Measurements from ENCODE around the gene SAMMSON. TPM values are rescaled to one million over a fixed set of nuclear protein-coding genes. Genes with fewer than 3 reads are reported as not detected.

SAMMSON gene
- total RNA-seq, 4 donors from 2014 or later = not detected

- DNase-seq (ENCODE audit: low spot score) = no peak
Measured at GRCh38 chr3:70042641-70043040, 43.1 kb downstream of the SAMMSON start.

GRCh38 chr3:70049761-70050160, 50.2 kb downstream of the SAMMSON start:
- DNase-seq (ENCODE audit: low spot score) (no peak), ATAC-seq (ENCODE audit: low FRiP score) (no peak)
- TF ChIP-seq CTCF (IDR thresholded peaks at IDR 0.05) = no peak

More at GRCh38 chr3:70042641-70043040, 43.1 kb downstream of the SAMMSON start:
- ATAC-seq (ENCODE audit: low FRiP score) = no peak
- TF ChIP-seq CTCF (IDR thresholded peaks at IDR 0.05) = no peak

- ATAC-seq (ENCODE audit: low FRiP score) = no peak
- TF ChIP-seq CTCF (IDR thresholded peaks at IDR 0.05) = no peak
- DNase-seq (ENCODE audit: low spot score) = no peak
Measured at GRCh38 chr3:70053293-70053692, 53.8 kb downstream of the SAMMSON start.

GRCh38 chr3:70056081-70056480, 56.5 kb downstream of the SAMMSON start:
- no peak for DNase-seq (ENCODE audit: low spot score)
- no peak for TF ChIP-seq CTCF (IDR thresholded peaks at IDR 0.05)
- no peak for ATAC-seq (ENCODE audit: low FRiP score)

GRCh38 chr3:70057426-70057825, 57.9 kb downstream of the SAMMSON start:
- no peak for DNase-seq (ENCODE audit: low spot score)
- ATAC-seq (ENCODE audit: low FRiP score) = no peak
- TF ChIP-seq CTCF (IDR thresholded peaks at IDR 0.05) = no peak

GRCh38 chr3:70061096-70061495, 61.6 kb downstream of the SAMMSON start:
- TF ChIP-seq CTCF (IDR thresholded peaks at IDR 0.05) = no peak
- DNase-seq (ENCODE audit: low spot score) = no peak
- no peak for ATAC-seq (ENCODE audit: low FRiP score)

- no peak for ATAC-seq (ENCODE audit: low FRiP score)
- TF ChIP-seq CTCF (IDR thresholded peaks at IDR 0.05) = no peak
- no peak for DNase-seq (ENCODE audit: low spot score)
Measured at GRCh38 chr3:70064194-70064779, 64.8 kb downstream of the SAMMSON start.

All from omental fat pad (tissue), 4 donors.